SKM-1 treated with dmso at 0.1 percent for 144 hours (cell line): ENCODE measurements around the gene FRMD4A.
"Not testable (repeated sequence)": the region's sequence is repeated elsewhere in the genome, so short reads cannot be mapped to it uniquely, and the experiment has no call there.

Experiments
- DNase-seq: peaks from one replicate; lab custom pipeline; 2025; ENCODE audit not compliant: unreplicated experiment; lab: John Stamatoyannopoulos, UW

The FRMD4A gene

GRCh38 chr10:13959443-13960359, 371.0 kb downstream of the FRMD4A start:
- no peak for DNase-seq

GRCh38 chr10:13957856-13958255, 372.9 kb downstream of the FRMD4A start:
- DNase-seq, result no peak

DNA sequence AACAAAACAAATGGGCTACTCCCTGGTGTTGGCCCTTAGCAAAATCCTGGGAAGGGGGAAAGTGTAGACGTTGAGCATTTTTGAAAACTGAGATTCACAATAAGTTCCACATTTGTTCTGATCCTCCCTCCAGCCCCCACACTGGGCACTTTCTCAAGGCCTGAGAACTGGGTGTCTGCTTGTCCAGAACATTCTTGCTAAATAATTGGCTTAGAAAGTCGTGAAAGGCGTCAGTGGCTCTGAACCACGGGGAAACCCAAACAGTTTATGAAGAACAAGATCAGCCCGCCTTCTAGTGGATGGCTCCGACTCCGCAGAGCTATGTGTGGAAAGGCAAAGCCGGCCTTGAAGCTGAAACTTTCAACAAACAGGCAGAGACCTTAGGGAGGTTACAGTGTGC, 373.9 kb downstream of the FRMD4A start:
- DNase-seq, result no peak

DNA sequence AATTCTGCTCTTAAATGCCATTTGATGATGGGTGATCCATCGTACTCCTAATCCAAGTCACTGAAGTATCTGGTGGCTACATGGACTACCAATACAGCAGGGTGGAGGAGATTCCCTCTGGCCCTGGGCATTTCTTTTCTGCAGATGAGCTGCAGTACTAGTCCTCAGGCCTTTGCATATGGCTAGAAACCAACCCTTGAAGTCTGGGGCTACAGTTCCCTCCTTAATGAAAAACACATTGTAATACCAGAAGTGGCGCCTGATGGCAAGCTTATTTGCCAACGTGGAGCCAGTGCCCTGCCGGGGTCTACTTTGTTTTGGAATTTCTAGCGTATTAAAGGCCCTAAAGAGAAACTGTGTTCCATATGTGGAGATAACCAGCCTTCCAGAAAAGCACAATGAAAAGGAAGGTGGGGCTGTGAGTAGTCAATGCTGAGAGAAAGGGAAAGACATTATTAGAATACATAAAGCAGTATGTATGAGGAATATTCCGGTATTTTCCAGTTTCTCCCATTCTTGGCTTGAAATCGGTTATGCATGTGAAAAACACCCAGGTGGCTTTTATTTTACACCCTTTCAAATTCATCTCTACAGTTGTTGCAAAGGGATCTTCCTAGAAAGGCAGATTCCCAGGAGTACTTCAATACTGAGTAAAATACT, 375.2 kb downstream of the FRMD4A start:
- DNase-seq, result no peak

DNA sequence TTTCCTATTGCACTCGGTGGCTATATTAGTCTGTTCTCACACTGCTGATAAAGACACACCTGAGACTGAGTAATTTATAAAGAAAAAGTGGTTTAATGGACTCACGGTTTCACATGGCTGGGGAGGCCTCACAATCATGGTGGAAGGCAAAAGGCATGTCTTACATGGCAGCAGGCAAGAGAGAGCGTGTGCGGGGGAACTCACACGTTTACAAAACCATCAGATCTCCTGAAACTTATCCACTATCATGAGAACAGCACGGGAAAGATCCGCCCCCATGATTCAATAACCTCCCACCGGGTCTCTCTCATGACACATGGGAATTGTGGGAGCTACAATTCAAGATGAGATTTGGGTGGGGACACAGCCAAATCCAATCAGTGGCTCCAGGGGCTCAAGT, 376.5 kb downstream of the FRMD4A start:
- DNase-seq, result not testable (repeated sequence)

- DNase-seq, result no peak
Measured at GRCh38 chr10:13953371-13953770, 377.4 kb downstream of the FRMD4A start.

DNA sequence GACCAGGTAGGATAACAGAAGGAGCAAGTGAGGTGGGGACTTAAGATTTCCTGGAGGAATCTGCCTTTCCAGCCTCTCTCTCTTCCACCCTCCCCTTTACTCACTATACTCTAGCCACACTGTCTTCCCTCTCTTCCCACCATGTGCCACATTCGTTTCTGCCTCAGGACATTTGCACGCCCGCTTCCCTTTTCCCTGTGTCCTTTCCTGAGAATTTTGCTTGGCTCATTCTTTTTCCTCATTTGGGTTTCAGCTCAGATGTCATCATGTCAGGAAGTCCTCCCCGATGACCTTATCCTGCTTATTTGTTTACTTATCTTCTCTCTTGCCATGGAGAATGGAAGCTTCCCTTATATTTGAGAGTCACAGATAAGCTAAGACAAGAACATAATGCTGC, 380.2 kb downstream of the FRMD4A start:
- no peak for DNase-seq

GRCh38 chr10:13949844-13950542, 380.7 kb downstream of the FRMD4A start:
- no peak for DNase-seq

GRCh38 chr10:13946209-13946460, 384.6 kb downstream of the FRMD4A start:
- no peak for DNase-seq

DNA sequence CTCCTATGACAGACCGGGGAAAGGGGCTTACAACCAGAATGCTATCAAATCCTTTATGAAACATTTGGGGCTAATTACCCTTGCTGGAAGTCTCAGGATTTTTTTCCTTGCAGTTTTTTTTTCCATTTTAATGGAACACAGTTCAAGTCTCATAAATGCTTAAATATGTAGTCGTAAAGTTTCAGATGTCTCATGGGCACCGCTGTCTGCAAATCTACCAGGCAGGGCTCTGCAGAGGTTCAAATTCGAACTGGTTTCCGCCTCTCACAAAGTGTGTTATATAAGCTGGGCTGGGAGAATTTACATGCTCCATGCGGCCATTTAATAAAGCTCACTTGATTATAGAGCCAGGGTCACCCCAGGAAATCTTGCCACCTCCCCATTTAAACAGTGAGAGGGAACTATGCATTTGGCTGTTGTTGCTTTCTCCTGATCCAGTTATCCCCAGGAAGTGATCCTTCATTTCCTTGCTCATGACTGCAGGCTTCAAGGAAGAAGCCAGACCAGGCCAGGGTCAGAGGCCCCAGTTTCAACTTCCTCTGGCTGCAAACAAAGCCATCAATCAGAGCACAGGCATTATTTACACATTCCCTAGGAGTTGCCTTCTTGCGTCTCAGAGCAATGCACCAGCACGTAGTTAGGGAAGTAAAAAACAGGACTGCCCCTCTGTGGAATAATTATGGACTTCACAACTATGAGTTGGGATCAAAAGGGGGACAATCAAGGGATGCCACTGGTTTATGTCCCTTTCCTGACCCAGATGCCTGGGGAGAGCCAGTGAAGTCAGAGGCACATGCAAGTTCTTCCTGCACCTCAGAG, 385.1 kb downstream of the FRMD4A start:
- no peak for DNase-seq

- DNase-seq, result no peak
Measured at GRCh38 chr10:13944823-13945222, 385.9 kb downstream of the FRMD4A start.

DNA sequence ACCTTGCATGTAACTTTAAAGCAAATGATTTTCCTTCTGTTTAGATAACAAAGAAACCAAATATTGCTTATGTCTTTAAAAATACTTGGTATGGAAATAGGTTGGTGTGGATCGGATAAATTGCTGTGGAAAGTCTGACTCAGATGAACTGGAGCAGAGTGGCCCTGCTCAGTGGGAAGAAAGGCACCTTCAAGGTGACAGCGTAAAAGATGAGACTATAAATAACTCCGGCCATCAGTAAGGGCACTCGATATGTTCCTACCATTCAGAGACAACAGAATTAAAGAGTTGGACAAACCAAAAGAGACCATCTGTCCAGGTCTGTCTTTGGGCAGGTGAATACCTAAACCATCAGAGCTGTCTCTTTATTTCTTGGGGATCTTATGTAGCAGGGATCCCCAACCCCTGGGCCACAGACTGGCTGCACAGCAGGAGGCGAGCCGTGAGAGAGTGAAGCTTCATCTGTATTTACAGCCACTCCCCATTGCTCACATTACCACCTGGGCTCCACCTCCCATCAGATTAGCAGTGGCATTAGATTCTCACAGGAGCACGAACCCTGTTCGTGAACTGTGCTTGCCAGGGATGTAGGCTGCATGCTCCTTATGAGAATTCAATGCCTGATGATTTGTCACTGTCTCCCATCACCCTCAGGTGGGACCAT, 386.9 kb downstream of the FRMD4A start:
- DNase-seq, result no peak

GRCh38 chr10:13942035-13942434, 388.7 kb downstream of the FRMD4A start:
- no peak for DNase-seq

GRCh38 chr10:13939391-13939790, 391.3 kb downstream of the FRMD4A start:
- no peak for DNase-seq

DNA sequence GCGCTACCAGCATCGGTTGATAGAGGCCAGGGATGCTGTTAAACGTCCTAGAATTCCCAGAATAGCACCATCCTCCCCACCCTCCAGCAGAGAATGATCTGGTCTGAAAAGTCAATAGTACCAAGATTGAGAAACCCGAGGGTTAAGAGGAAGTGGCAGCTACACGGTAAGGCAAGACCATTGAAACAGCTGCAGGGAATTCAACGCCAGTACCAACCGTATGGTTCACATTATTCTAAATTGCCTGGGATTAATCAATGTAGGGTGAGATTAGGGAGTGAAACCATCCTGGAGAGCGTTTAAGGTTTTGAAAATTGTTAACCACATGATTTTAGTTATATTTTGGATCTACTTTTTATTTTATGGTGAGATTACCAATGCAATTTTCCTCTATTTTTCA, 391.8 kb downstream of the FRMD4A start:
- DNase-seq, result no peak

- DNase-seq, result no peak
Measured at GRCh38 chr10:13936826-13937225, 393.9 kb downstream of the FRMD4A start.

- no peak for DNase-seq
Measured at GRCh38 chr10:13930120-13930519, 400.6 kb downstream of the FRMD4A start.

- DNase-seq, result no peak
Measured at GRCh38 chr10:13928451-13928850, 402.3 kb downstream of the FRMD4A start.

DNA sequence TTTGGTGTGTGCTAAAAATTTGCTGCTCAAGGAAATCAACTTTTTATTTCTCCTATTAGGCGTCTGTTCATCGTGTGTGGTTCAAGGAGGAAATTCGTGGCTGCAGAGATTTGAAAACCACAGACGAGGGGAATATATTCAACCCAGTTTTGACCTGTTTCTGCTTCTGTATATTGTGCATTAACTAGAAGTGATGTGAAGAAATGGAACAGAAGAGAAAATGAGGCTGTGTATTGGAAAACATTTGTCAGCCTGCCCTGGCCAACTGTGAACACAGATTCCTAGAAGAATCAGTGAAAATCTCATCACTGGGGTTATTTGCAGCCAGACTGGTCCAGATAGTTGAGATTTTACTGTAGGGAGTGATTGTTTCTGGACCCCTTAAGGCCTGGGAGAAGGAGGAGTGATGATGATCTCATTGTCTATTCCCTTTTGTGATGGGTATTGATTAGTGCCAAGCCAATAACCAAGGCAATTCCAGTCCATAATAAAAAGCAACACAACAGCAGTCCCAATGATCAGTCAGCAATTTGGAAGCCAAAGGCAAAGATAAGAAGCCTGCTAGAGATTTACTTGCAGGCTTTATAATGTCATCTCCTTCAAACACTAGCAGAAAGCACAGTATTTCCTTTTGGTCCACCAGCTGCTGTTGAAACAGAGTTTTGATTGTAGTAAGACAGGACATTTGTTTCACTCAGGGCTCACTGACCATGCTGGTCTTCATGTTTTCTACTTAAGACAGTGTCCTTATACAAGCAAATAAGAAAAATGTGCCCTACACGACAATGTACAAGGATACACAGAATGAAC, 404.5 kb downstream of the FRMD4A start:
- DNase-seq, result no peak
